Keratinocyte (primary cell): ENCODE measurements around the gene FAAH.

ENCODE experiments used
- CTCF ChIP-seq, 3 experiments: IDR thresholded peaks in 1 of 3; conservative IDR thresholded peaks in 1 of 3; optimal IDR thresholded peaks in 1 of 3; 2 replicates in 2 of 3; 3 replicates in 1 of 3; pipeline versions ENCODE3 to v1.5.1; 2011; ENCODE audit warnings: low read length in 3 of 3, mild to moderate bottlenecking in 3 of 3, moderate library complexity in 2 of 3, control low read depth in 1 of 3, inconsistent platforms in 1 of 3; ENCODE audit not compliant: insufficient read depth in 2 of 3; ENCODE audit errors: extremely low read depth in 1 of 3
- EZH2 ChIP-seq: IDR thresholded peaks from one replicate; pipeline ENCODE4 v1.6.1; 2012; ENCODE audit warnings: inconsistent platforms, mild to moderate bottlenecking, low read length, moderate library complexity

- TF ChIP-seq CTCF (optimal IDR thresholded peaks at IDR 0.05 in 1 of 3, IDR thresholded peaks at IDR 0.05 in 1 of 3, conservative IDR thresholded peaks at IDR 0.05 in 1 of 3; ENCODE audit: extremely low read depth in 1 of 3, insufficient read depth in 2 of 3, low read length in 3 of 3) (no peak), EZH2 (no peak)
Observed at GRCh38 chr1:46422261-46422871, 28.2 kb downstream of the FAAH start.
